Measurements from ENCODE around the gene GP1BB. TPM values are rescaled to one million over a fixed set of nuclear protein-coding genes. Genes with fewer than 3 reads are reported as not detected.

The GP1BB gene
- total RNA-seq, 4 donors from 2014 or later = 1.4 to 3.5 (median 2.3) TPM; not detected in 1

GRCh38 chr22:19773470-19774040 lies 50.2 kb downstream of the GP1BB start:
- DNase-seq = no peak
- no peak overlapping the region for H3K27ac ChIP-seq
- TF ChIP-seq CTCF (IDR thresholded peaks at IDR 0.05 in 4 of 5, conservative IDR thresholded peaks at IDR 0.05 in 1 of 5) (no peak), POLR2A (IDR thresholded peaks at IDR 0.05) (no peak)
- no peaks in the 10 kb centered on the region for H3K36me3 ChIP-seq
- no peaks in the 10 kb centered on the region for H3K9me3 ChIP-seq
- ATAC-seq = no peak
- no peak overlapping the region for H3K4me3 ChIP-seq
- intact Hi-C loops (cut with DNase I; ENCODE audit: low total_unique reads) = no loop called here
- in situ Hi-C loops (cut with MboI; ENCODE audit: low sequenced_read_pairs in 4 of 4) = no loop called here
- no peaks in the 10 kb centered on the region for H3K4me1 ChIP-seq
- H3K27me3 ChIP-seq = peaks cover 0 to 17% (median 9%) of the 10 kb centered on the region in 3 donors

Other genes starting within 250 kb of the GP1BB start
- gene UFD1, start 244.3 kb upstream of the GP1BB start, total RNA-seq = 100 to 1,000 TPM; 106 to 199 (median 165) TPM
- gene CDC45, start 243.6 kb upstream of the GP1BB start, total RNA-seq = under 1 TPM in 1 of 4 donors, not detected in 3; 0.27 TPM
- gene CLDN5, start 199.1 kb upstream of the GP1BB start, total RNA-seq = 100 to 1,000 TPM in 2 of 4 donors, 10 to 100 TPM in 2; 40.4 to 108 (median 89.6) TPM
- 10 to 100 TPM in 2 of 4 donors, 1 to 10 TPM in 2; 5.0 to 15.9 (median 10.2) TPM for gene SEPTIN5, start 9.0 kb upstream of the GP1BB start, total RNA-seq
- gene TBX1, start 37.2 kb downstream of the GP1BB start, total RNA-seq = 10 to 100 TPM; 27.9 to 38.9 (median 36.3) TPM
- 1 to 10 TPM; 4.4 to 9.6 (median 6.7) TPM for gene GNB1L, start 131.3 kb downstream of the GP1BB start, total RNA-seq
- gene RTL10, start 131.3 kb downstream of the GP1BB start, total RNA-seq = 10 to 100 TPM in 1 of 4 donors, 1 to 10 TPM in 3; 3.5 to 12.8 (median 5.0) TPM
- 100 to 1,000 TPM; 154 to 255 (median 223) TPM for gene COMT, start 218.2 kb downstream of the GP1BB start, total RNA-seq
- gene TXNRD2, start 218.3 kb downstream of the GP1BB start, total RNA-seq = 10 to 100 TPM in 3 of 4 donors, 1 to 10 TPM in 1; 9.0 to 18.0 (median 14.4) TPM